GM12892 (cell line): Measurements from ENCODE around the gene DPYSL3.

Experiments
- POLR2A ChIP-seq: IDR thresholded peaks from 2 replicates; pipeline ENCODE4 v1.6.1; 2011; ENCODE audit warnings: low read depth, low read length, control low read depth
- POLR2AphosphoS5 ChIP-seq: IDR thresholded peaks from 2 replicates; pipeline ENCODE4 v1.6.1; 2011; ENCODE audit warnings: low read depth, low read length, control low read depth

- TF ChIP-seq POLR2A (no peak), POLR2AphosphoS5 (no peak)
These were observed 137.7 kb downstream of the DPYSL3 start for GRCh38 chr5:147372191-147372590.
